OCI-LY3 (cell line): ENCODE results near the gene MTNR1B.

Experiments
- H2AFZ ChIP-seq: fragments of 200-600, 300-600 bp; shearing (Covaris generic); 2 replicates; pipeline ENCODE4 v1.6.0; 2014; ENCODE audit warnings: antibody characterized with exemption, low read depth, low read length
- H3K27ac ChIP-seq: fragments of 200-600, 300-600 bp; sonication (generic); 2 replicates; pipeline ENCODE4 v1.5.1; 2014; ENCODE audit warnings: mild to moderate bottlenecking, low read length, moderate library complexity, mixed read lengths
- H3K27me3 ChIP-seq: fragments of 200-600, 300-600 bp; sonication (generic); 2 replicates; pipeline ENCODE4 v1.6.1; 2014; ENCODE audit warnings: low read depth, low read length, mixed read lengths
- H3K36me3 ChIP-seq: fragments of 200-600, 300-600 bp; sonication (generic); replicated peaks from 2 replicates; pipeline ENCODE3; 2014; ENCODE audit warnings: low read depth, low read length, mixed read lengths
- H3K4me1 ChIP-seq: fragments of 300-600, 200-600 bp; sonication (generic); 2 replicates; pipeline ENCODE4 v1.6.1; 2014; ENCODE audit warnings: low read length, mixed read lengths
- H3K4me2 ChIP-seq: fragments of 200-600, 300-600 bp; sonication (generic); 2 replicates; pipeline ENCODE4 v1.6.1; 2014; ENCODE audit warnings: low read length, mixed read lengths
- H3K4me3 ChIP-seq: fragments of 300-600, 200-600 bp; sonication (generic); 2 replicates; pipeline ENCODE4 v1.5.1; 2014; ENCODE audit warnings: antibody characterized with exemption, mild to moderate bottlenecking, low read length, moderate library complexity
- H3K79me2 ChIP-seq: fragments of 300-600, 200-600 bp; shearing (Covaris generic); 2 replicates; pipeline ENCODE4 v1.6.1; 2014; ENCODE audit warnings: mild to moderate bottlenecking, low read length, mixed read lengths
- H3K9ac ChIP-seq: fragments of 300-600, 200-600 bp; shearing (Covaris generic); 2 replicates; pipeline ENCODE4 v1.6.0; 2014; ENCODE audit warnings: mild to moderate bottlenecking, low read length, moderate library complexity
- H3K9me3 ChIP-seq: fragments of 200-600, 300-600 bp; shearing (Covaris generic); 2 replicates; pipeline ENCODE4 v1.6.1; 2014; ENCODE audit warnings: low read length, mixed read lengths; ENCODE audit not compliant: insufficient read depth
- H4K20me1 ChIP-seq: fragments of 200-600, 300-600 bp; sonication (generic); 2 replicates; pipeline ENCODE4 v1.6.1; 2016; ENCODE audit warnings: low read length, mixed read lengths; ENCODE audit not compliant: insufficient read depth
- CTCF ChIP-seq: fragments of 200-600, 300-600 bp; sonication (generic); IDR thresholded peaks from 2 replicates; pipeline ENCODE4 v1.5.1; 2014; ENCODE audit warnings: antibody characterized with exemption, low read length, low read depth
- EZH2phosphoT487 ChIP-seq: fragments of 200-600 bp; shearing (Covaris generic); IDR thresholded peaks from 2 replicates; pipeline ENCODE4 v1.6.1; 2018; ENCODE audit warnings: antibody characterized with exemption, mixed run types, low read depth

The MTNR1B gene

GRCh38 chr11:92986585-92986984, 17.1 kb downstream of the MTNR1B start:
- no peak overlapping the region for H3K9ac ChIP-seq
- no peaks in the 10 kb centered on the region for H3K36me3 ChIP-seq
- H3K4me2 ChIP-seq: no peak overlapping the region
- TF ChIP-seq EZH2phosphoT487 (no peak), CTCF (no peak)
- no peaks in the 10 kb centered on the region for H3K9me3 ChIP-seq
- H3K4me3 ChIP-seq: no peak overlapping the region
- H3K27me3 ChIP-seq: no peaks in the 10 kb centered on the region
- H4K20me1 ChIP-seq: no peaks in the 10 kb centered on the region
- no peaks in the 10 kb centered on the region for H3K79me2 ChIP-seq
- H3K27ac ChIP-seq: no peak overlapping the region
- H2AFZ ChIP-seq: no peak overlapping the region
- no peaks in the 10 kb centered on the region for H3K4me1 ChIP-seq

- Histone ChIP-seq H3K36me3 (no peaks in the 10 kb centered on the region), H3K4me3 (no peak overlapping the region), H3K27me3 (no peaks in the 10 kb centered on the region), H2AFZ (no peak overlapping the region), H3K9me3 (no peaks in the 10 kb centered on the region), H3K9ac (no peak overlapping the region), H3K4me2 (no peak overlapping the region), H3K27ac (no peak overlapping the region), H3K4me1 (no peaks in the 10 kb centered on the region), H3K79me2 (no peaks in the 10 kb centered on the region), H4K20me1 (no peaks in the 10 kb centered on the region)
- TF ChIP-seq CTCF (no peak), EZH2phosphoT487 (no peak)
Observed at GRCh38 chr11:92993004-92993403, 23.6 kb downstream of the MTNR1B start.

- Histone ChIP-seq H4K20me1 (no peaks in the 10 kb centered on the region), H3K27me3 (no peaks in the 10 kb centered on the region), H3K4me2 (no peak overlapping the region), H3K27ac (no peak overlapping the region), H3K79me2 (no peaks in the 10 kb centered on the region), H2AFZ (no peak overlapping the region), H3K9me3 (no peaks in the 10 kb centered on the region), H3K36me3 (no peaks in the 10 kb centered on the region), H3K9ac (no peak overlapping the region), H3K4me1 (no peaks in the 10 kb centered on the region), H3K4me3 (no peak overlapping the region)
- TF ChIP-seq EZH2phosphoT487 (no peak), CTCF (no peak)
Observed at GRCh38 chr11:93000511-93001476, 31.3 kb downstream of the MTNR1B start.

GRCh38 chr11:93001806-93002205, 32.4 kb downstream of the MTNR1B start:
- Histone ChIP-seq H3K27ac (no peak overlapping the region), H3K4me2 (no peak overlapping the region), H3K27me3 (no peaks in the 10 kb centered on the region), H3K79me2 (no peaks in the 10 kb centered on the region), H2AFZ (no peak overlapping the region), H3K36me3 (no peaks in the 10 kb centered on the region), H3K4me3 (no peak overlapping the region), H4K20me1 (no peaks in the 10 kb centered on the region), H3K9me3 (no peaks in the 10 kb centered on the region), H3K4me1 (no peaks in the 10 kb centered on the region), H3K9ac (no peak overlapping the region)
- TF ChIP-seq EZH2phosphoT487 (no peak), CTCF (no peak)
